ENCODE data around the gene KIF1B.

- TF ChIP-seq CTCF (IDR thresholded peaks at IDR 0.05) (no peak), MXI1 (IDR thresholded peaks at IDR 0.05; ENCODE audit: low read depth, low read length) (no peak), YY1 (IDR thresholded peaks at IDR 0.05; ENCODE audit: low read depth) (no peak), POLR2AphosphoS5 (IDR thresholded peaks at IDR 0.05; ENCODE audit: low read depth, low read length) (no peak), SMC3 (IDR thresholded peaks at IDR 0.05; ENCODE audit: low read depth, low read length) (no peak), USF1 (IDR thresholded peaks at IDR 0.05; ENCODE audit: borderline replicate concordance, low read depth) (no peak), GABPA (IDR thresholded peaks at IDR 0.05; ENCODE audit: low read depth) (no peak), PBX3 (IDR thresholded peaks at IDR 0.05) (no peak)
- TF ChIP-seq, protein P1, sequence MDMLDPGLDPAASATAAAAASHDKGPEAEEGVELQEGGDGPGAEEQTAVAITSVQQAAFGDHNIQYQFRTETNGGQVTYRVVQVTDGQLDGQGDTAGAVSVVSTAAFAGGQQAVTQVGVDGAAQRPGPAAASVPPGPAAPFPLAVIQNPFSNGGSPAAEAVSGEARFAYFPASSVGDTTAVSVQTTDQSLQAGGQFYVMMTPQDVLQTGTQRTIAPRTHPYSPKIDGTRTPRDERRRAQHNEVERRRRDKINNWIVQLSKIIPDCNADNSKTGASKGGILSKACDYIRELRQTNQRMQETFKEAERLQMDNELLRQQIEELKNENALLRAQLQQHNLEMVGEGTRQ (IDR thresholded peaks at IDR 0.05; ENCODE audit: borderline replicate concordance, low read depth, low read length) = no peak
Observed at GRCh38 chr1:10173582-10173981, 36.8 kb upstream of the KIF1B start.

Measured in SK-N-SH (cell line).